HG02571 (cell line): ENCODE data around the gene EHF.
"Not testable (repeated sequence)": the region's sequence is repeated elsewhere in the genome, so short reads cannot be mapped to it uniquely, and the experiment has no call there.

Experiments used
- ATAC-seq: cut with Tn5 transposase; IDR thresholded peaks from one replicate; pipeline ENCODE4 v1.9.1; 2021; ENCODE audit warnings: mild to moderate bottlenecking, moderate library complexity; ENCODE audit not compliant: unreplicated experiment

The EHF gene

GRCh38 chr11:34665077-34665835, 44.4 kb downstream of the EHF start:
- ATAC-seq = no peak

DNA sequence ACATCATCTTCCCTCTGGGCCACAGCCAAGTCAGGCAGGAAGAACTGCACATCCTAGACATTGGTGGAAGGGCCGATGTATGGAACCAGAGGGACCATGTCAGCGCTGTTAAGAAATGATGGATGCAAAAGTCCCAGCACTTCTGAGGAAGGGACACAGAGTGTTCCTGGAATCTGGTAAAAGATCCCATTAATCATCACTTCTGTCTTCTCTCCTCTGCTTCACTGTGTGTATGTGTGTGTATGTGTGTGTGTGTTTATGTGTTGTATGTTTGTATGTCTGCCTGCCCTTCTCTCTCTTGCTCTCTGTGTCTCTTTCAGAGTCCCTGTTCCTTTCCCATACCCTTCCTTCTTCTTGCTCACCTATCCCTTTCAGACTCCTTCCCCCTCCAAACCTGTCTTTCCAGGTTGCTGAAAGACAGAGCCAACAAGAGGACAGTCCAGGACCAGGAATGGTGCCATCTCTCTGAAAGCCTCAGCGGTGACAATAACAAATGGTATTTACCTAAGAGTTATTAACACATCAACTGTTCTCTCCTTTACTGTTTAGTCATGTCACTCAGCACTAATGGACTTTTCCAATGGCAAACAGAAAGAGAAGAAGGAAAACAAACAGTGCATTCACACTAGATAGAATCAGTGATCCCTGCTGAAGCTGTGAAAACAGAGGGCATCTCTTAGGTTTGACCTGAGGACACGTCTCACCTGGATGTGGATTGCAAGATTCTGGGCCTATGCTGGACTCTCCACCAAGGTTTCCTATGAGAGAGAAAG, 47.1 kb downstream of the EHF start:
- no peak for ATAC-seq

DNA sequence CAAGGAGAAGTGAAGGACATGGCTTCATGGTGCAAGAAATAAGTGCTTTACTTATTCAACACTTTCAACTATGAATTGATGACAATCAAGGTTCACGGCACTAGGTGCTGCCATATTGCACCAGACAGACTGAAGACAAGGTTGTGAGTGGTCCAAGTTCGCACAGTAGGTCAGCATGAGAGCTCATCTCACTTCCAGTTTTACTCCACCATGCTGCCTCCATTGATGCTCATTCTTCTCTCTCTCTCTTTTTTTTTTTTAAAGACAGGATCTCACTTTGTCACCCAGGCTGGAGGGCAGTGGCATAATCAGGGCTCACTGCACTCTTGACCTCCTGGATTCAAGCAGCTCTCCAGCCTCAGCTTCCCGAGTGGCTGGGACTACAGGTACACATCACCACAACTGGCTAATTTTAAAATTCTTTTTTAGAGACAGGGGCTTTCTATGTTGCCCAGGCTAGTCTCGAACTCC, 47.7 kb downstream of the EHF start:
- ATAC-seq = no peak

GRCh38 chr11:34669458-34669857, 48.6 kb downstream of the EHF start:
- ATAC-seq = no peak

GRCh38 chr11:34671117-34671516, 50.2 kb downstream of the EHF start:
- ATAC-seq = no peak

DNA sequence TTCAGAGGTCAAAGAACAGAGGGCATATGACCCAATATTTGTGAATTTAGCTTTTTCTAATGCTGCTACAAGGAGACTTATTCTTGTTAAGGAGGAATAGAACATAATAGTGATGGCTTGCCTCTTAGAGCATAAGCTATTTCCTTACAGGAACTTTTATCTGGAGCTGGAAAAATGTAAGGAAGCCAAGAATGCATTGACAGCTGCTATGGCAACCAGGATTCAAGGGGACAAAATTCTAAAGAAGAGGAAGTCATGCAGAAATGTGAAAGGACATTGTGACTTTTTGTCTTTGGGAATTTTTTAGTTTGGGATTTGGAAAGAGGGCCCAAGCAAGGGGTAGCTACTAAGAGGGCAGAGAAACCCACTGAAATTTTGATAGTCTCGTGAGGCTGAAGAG, 51.1 kb downstream of the EHF start:
- no peak for ATAC-seq

DNA sequence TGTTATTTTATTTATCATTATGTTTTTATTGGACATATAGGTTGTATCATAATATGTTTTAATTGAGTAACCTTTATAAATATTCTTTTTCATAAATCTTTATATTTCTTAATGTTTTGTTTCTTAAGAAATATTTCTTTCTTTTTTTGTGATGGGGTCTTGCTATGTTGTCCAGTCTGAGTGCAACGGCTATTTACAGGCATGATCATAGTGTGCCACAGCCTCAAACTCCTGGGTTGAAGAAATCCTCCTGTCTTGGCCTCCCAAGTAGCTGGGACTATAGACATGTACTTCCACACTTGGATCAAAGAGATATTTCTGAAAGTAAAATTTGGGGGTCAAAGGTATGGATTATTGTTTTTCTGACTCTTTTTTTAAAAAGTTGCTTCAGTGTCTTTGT, 53.1 kb downstream of the EHF start:
- no peak for ATAC-seq

DNA sequence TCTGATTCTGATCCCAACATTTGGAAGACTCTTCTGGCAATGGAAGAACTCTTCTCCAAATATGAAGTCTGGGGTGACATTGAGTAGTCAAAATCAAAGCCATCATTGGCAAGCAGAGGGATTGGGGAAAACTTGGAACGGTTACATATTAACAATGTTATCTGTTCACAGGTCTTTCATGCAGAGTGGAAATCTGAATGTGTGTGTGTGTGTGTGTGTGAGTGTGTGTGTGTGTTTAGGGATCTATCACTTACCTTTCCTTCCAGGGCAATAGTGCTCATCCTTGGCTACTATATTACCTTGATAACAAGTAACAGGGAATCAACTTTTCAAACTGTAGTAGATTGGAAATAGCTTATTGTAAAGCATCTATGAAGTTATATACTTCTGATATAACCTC, 55.3 kb downstream of the EHF start:
- ATAC-seq = no peak

DNA sequence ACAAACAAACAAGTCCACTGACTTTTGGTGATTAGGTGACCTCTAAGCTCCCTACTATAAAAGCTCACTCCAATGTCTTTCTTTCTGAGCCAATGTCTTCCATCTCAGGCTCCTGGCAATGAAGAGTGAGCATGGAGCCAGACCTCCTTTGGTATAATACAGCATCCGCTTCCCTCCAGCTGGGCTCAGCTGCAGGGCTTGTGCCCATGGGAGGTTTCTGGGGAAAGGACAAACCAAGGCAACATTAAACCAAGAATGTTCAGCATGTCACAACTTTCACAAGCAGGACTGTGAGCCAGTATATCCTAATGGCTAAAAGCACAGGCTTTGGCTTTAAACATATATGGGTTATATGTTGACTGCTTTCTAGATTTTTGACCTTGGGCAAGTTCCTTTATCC, 58.8 kb downstream of the EHF start:
- ATAC-seq = no peak

DNA sequence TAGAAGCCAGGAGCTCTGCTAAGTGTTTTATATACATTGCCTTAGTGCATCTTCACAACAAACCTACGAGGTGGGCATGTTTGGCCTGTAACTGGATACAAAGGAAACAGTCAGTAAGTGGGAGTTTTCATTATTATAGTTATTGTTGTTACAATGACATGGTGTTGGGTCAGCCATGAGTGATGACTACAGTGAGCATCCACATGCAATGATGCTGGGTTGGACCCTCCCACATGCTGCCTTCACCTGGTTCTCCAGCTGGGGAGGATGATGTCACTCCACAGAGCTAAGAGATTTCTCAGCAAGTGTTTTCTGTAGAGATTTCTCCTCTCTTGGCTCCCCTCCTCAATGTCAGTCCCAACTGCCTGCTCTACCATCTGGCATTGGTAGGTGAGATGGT, 59.3 kb downstream of the EHF start:
- no peak for ATAC-seq

- ATAC-seq = no peak
Observed at GRCh38 chr11:34680918-34681586, 60.2 kb downstream of the EHF start.

DNA sequence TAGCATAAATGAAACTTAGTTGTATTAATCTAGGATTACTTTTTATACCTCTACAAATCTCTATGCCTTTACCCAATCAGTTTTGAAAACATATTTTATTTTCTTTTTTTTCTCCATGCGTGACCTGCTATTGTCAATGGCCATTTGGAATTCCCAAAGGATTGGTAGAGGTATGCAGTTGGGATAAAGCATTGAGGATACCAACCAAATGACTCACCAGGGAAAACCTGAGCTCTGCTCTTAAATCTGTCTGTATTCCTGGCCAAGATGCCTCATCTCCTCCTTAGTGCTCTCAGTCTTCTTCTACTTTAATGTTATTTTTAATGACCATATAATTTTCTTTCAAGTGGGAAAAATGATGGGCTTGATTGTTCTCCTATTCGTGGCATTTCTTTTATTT, 61.9 kb downstream of the EHF start:
- ATAC-seq = no peak

DNA sequence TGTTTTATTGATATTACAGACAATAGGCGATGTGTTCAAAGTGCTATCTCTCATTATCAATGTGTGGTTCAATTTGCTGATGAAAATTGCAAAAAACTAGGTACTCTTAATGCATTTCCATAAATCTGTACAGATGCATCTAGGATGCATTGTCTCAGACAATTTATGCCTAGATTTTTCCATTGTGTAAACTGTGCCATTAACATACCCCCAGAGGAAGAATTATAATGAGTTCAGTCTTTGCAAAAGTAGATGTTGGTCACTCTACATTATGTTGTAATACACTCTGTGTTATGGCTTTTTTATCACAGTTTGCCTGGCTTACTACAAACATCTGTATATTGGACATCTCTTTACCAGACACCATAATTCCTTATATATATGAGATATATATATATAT, 62.5 kb downstream of the EHF start:
- ATAC-seq = no peak

DNA sequence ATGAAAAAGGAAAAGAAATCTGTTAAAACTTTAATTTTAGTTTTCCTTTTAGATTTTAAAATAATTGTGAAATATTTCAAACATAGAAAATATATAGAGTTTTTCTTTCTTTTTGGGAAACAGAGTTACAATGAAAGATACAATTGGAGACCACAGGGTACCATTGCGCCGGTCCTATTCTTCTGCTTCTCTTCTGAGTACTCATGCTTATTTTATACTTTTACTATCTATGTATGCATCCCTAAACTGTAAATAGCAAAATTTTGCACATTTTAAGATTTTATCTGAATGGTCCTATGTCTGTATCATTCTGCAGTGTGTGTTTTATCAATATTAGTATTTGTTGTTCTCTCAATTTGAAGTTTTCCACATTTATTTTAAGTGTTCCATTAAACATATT, 65.0 kb downstream of the EHF start:
- ATAC-seq = no peak

- not testable (repeated sequence) for ATAC-seq
Observed at GRCh38 chr11:34692299-34692698, 71.4 kb downstream of the EHF start.

DNA sequence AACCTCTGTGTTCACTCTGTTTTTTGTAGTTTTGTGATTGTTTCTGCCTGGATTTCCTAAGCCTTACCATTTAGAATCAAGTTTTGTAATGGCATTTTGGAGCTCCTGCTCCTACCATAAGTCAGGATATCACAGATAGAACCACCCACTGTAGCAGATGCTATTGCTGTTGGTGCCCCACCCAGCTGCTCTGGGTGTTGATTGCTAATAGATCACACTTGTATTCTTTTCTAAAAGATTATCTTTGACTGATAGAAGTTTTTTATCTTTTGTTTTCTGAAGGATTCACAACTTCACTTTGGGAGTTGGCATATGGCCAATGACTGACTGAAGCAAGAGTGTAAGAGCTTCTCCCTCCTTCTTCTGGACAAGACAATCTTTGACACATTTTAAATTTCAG, 76.0 kb downstream of the EHF start:
- ATAC-seq = no peak

DNA sequence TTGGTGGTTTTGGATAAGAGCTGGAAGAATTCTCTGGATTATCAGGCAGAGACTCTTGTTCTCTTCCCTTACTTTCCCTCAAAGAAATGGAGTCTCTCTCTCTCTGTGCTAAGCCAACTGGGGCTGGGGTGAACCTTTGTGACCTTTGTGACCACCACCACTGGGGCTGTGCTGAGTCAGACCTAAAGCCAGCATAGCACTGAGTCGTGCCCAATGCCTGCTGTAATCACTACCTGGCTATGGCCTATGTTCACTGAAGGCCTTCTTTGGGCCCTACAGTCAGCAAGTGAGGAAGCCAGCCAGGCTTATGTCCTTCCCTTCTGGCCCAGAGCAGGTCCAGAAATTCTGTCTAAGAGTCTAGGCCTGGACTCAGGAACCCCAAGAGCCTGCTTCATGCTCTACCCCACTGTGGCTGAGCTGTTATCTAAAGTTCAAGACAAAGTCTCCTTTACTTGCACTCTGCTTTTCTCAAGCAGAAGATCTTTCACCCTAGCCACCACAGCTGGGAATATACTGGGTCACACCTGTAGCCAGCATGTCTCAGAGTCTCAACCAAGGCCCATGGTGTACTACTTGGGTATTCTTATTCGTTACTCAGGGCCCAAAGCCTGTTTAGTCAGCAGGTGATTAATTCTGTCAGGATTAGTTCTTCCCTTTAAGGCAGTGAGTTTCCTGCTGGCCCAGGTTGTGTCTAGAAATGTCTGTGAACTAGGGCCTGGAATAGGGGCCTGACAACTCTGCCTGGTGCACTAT, 86.0 kb downstream of the EHF start:
- no peak for ATAC-seq

- no peak for ATAC-seq
Observed at GRCh38 chr11:34707462-34707840, 86.6 kb downstream of the EHF start.
